ENCODE measurements around the gene TBC1D7.
"Not testable (repeated sequence)": the region's sequence is repeated elsewhere in the genome, so short reads cannot be mapped to it uniquely, and the experiment has no call there.

TBC1D7 gene

DNA sequence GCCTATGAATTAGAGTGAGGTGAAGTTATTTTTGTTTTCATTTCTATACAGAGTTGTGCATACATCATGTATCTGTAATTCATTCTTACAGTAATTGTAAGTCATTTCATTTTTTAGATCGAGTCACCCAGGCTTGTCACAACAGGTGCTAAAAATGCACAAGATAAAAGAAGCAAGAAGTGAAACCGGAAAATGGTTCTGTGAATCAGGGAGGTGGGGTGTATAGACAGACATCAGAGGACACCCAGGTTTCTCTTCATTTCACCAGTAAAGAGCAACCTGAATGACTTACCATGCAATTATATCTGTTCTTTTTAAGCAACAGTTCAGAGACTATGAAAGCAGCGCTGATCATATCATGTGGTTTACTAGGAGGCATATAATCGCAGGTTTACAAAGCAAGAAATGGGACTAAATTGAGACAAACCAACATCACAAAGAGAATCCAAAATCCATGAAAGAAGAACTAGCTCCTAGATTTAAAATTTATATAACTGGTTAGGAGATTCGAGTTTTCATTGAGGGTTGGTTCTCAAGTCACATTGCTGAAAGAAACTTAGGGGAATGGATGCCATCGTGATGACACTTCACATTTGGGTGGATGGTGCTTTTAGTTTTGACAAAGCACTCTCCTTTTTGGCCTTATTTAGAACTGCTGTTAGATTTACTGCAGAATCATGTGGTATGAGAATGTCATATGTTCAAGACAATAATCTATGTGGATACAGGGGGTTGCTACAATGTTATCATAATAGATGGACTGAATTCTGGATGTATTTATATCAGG, 27.9 kb upstream of the TBC1D7 start:
- DNase-seq (ENCODE audit: low spot score) = no peak

GRCh38 chr6:13355043-13355945, 27.0 kb upstream of the TBC1D7 start:
- DNase-seq (ENCODE audit: low spot score) = no peak

DNA sequence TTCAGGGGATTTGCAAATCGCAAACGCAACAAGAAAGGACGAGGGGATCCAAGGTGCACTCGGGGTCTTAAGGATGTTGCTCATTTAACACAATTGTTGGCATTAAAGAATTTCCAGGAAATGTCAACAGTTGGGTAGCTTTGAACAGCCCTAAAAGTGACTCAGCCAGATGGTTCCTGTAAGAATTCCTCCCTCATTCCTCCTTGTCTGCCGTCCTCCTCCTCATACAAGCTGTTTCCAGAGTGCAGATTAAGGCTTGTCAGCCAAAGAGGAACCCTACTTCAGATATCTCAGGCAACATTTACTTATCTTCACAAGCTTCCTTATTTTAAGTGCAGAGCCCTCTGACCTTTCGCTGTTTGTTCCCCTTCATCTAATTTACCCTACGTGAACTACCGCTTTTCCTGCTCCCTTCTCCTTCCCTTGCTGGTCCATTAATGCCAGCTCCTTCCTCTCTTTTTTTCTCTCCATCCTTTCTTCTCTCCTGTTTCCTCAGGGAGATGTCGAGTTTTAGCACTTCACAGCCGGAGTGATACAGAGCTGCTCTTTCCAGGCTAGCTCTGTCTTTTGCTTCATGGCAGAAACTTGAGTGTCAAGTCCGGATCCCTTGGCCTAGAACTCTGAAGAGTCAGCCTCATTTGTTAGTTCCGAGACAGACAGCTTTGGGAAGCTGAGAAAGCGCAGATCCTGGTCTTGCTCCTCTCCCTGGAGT, 26.1 kb upstream of the TBC1D7 start:
- no peak for DNase-seq (ENCODE audit: low spot score)

GRCh38 chr6:13352165-13352564, 23.8 kb upstream of the TBC1D7 start:
- no peak for DNase-seq (ENCODE audit: low spot score)

- DNase-seq (ENCODE audit: low spot score) = no peak
Observed at GRCh38 chr6:13351271-13351670, 22.9 kb upstream of the TBC1D7 start.

DNA sequence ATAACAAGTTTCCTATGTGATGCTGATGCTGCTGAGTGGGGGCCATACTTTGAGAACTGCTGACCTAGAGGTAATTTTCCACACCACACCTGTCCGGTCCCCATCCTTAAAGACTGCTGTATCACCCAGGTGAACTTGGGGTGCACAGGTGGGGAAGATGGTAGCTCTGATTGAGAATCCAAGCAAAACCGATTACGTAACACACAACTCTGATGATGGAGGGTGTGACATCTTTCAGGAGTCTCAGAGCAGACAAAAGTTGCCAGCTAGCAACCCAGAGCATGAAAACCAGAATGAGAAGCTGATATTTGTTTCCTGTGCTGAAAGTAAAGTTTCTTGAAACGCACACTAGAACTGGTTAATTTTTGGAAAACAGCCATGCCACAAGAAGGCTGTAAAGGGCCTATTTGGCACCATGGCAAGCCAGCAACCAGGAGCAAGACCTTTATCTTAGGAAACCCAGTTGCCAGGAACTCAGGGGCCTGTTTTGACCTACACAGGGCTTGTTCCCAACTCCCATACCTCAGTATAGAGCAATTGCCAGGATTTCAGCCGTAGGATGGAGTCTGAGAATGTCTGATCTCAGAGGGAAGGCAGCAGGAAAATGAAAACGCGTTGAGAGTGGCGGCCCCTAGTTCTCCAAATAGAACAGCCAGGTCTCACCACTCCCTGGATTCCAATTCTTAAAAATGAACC, 21.6 kb upstream of the TBC1D7 start:
- DNase-seq (ENCODE audit: low spot score) = no peak

GRCh38 chr6:13348334-13349113, 20.2 kb upstream of the TBC1D7 start:
- no peak for DNase-seq (ENCODE audit: low spot score)

- DNase-seq (ENCODE audit: low spot score) = no peak
Observed at GRCh38 chr6:13346245-13346644, 17.9 kb upstream of the TBC1D7 start.

DNA sequence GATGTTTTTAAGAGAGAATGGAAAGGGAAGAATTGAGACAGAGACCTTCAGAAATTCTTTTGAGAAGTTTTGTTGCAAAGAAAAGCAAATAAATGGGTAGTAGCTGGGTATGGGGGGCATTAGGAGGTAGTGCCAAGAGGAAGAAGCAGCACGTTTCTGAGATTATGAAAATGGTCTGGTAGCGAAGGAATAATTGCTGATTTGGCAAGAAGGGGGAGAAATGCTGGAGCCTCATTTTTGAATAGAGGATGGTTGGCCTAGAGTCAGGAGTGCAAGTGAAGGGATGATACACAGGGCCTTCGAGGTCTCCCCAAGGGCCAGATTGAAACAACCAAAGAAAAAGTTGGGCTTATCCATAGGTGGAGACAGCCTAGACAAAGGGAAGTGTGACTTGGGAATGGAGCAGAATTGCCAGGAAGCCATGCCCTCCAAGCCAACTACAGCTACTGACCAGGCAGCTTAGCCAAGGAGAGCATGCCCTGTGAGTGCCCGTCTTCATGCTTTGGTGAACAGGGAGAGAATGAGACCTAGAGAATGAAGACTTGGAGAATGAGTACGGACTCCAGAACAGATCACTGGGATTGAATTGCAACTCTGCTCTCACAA, 14.2 kb upstream of the TBC1D7 start:
- no peak for DNase-seq (ENCODE audit: low spot score)

DNA sequence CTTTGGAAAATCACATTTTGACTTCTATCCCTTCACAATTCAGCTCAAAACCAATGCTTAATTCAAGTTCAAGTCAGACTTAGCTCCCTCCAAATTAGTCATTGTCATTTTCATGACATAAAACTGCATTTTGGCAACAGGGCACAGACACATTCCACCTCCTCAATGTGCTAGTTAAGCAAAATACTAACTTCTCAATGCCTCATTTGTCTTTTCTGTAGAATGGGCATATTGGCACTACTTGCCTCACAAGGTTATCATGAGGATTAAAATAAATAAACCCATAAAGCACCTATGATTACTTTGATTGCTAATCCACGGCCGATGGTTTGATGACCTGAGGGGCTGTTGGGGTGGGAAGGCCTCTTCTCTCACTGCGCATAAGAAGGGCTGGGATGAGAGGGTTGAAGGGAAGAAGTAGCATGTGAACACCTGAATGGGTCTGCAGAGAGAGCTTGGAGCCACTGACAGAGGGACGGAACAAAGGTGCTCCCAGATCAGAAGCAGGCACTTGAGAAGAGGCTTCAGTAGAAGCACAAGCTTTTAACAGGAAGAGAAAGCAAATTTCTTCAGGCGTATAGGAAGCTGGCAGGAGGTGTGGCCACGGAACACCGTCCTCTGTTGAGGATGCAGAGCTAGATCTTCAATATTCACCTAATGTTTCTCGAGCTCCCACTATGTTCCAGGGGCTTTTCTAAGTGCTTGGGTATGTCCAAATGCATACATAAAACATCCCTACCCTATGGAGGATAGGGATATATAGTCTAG, 11.7 kb upstream of the TBC1D7 start:
- DNase-seq (ENCODE audit: low spot score) = no peak

- no peak for DNase-seq (ENCODE audit: low spot score)
Observed at GRCh38 chr6:13338038-13338437, 9.7 kb upstream of the TBC1D7 start.

DNA sequence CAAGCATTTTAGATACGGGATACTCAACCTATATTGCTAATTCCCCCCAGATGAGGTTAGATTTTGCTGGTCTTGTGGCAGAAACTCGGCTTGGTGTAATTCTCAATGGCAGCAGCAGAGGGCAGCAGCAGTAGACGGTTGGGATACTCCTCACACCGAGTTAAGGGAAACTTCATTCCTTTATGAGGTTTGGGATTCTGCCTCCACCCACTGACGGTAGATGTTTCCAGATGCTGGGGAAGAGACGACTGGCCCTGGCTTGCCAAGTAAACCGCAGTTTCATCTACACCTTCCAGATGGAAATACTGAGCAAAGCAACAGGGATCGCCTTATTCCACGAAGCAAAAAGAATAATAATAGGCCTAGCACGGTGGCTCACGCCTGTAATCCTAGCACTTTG, 8.2 kb upstream of the TBC1D7 start:
- peak; percentile 59 for DNase-seq (ENCODE audit: low spot score)

GRCh38 chr6:13334953-13335352, 6.6 kb upstream of the TBC1D7 start:
- no peak for DNase-seq (ENCODE audit: low spot score)

DNA sequence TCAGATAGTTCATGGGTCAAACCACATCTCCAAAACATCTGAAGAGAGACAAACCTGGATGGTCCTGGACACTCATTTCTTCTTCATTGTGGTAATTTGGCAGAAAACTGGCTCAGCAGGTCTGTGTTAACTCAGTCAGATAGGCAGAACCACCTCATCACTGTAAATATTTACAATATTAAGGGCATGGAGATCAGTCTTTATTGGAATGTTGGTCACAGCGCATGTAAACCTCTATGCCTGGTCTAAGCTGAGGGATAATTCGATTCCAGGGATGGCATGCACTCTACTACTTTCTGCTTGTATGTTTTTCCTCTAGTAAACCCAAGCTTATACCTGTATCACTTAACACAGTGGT, 4.0 kb upstream of the TBC1D7 start:
- no peak for DNase-seq (ENCODE audit: low spot score)

DNA sequence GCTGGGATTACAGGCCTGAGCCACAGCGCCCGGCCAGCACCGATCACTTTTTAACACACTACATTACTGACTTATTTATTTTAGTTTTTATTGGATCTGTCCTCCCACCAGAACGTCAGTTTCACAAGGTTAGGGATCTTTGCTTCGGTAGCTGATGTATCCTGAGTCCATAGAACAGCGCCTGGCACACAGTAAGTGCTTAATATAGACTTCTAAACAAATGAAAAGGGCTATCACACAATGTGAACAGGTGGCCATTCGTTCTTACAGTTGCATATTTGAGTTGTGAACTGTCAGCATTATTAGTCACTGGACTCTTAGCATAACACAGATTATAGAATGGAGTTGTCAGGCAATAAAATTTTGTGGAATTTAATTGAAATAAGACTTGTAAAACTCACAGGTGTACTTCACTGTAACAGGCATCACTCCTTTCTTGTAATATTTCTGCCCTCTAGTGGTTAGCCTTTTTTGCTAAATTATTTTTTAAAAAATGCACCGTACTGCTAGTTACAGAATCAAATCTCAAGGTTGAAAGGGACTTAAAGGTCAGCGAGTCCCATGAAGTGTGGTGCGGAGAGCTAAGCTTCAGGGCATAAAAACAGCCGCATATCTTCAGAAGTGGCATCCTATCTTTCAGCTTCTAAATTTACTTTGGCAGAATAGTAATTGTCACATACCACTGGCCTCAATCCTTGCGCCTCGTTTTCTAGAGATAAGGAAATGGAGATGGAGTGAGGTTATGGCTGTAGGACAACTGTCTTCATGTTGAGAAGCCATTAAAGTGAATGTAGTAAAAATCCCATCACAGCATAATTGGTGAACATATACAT, 3.4 kb upstream of the TBC1D7 start:
- DNase-seq (ENCODE audit: low spot score) = peak; percentile 8

DNA sequence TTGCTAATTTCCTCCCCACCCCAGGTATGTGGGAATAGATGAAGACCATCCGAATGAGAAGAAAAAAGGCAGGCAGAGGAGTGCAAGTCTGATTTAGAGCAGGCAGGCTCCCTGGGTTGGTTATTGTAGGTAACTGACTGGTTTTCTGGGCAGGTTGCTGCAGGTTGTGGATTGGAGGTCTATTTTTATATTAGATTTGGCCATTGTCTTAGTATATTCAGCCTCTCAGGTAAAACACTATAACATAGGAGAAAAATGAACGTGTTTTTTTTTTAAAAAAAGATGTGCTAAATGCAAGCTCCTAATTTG, 492 bp upstream of the TBC1D7 start:
- DNase-seq (ENCODE audit: low spot score) = no peak

DNA sequence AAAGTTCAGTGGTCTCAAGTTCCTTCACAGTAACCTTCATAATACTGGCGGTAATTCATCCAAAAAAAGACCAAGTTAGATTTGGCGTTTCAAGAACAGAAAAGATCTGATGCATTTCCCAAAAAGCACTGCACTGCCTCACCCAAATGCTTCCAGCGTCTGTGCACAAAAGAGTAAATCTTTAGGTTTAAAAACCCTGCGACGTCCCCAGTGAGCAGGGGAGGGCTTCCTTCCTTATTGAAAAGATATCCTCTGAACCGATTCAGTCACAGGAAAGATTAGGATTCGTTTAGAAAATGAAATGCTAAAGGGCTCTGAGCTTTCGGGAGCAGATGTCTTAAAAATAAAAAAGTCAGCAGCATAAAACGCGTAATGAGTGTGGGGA, 654 bp downstream of the TBC1D7 start:
- DNase-seq (ENCODE audit: low spot score) = no peak

DNA sequence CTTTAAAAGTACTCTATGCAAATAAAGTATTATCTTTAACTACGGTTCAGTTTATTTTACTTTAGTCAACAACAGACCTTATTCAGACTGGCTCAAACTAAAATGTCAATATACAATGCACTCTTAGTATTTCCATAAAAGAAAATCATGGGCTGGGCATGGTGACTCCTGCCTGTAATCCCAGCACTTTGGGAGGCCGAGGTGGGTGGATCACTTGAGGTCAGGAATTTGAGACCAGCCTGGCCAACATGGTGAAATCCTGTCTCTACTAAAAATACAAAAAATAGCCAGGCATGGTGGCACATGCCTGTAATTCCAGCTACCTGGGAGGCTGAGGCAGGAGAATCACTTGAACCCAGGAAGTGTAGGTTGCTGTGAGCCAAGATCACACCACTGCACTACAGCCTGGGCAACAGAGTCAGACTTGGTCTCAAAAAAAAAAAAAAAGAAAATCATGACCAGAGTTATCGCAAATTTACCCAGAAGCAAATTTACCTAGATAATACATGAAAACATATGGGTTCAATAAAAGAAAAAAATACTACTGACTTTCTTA, 2.2 kb downstream of the TBC1D7 start:
- DNase-seq (ENCODE audit: low spot score) = not testable (repeated sequence)
